Lower lobe of right lung (tissue), 2 donors: ENCODE results near the gene IKBKE. TPM values are rescaled to one million over a fixed set of nuclear protein-coding genes. Genes with fewer than 3 reads are reported as not detected.

ENCODE experiments used
- ATAC-seq, 2 donors: fragments of 200-7000 bp; cut with Tn5 transposase; one replicate each; pipeline ENCODE4 v1.9.1; 2020 to 2022; ENCODE audit warnings: mild to moderate bottlenecking in 2 of 2, moderate library complexity in 2 of 2
- DNase-seq: peaks from one replicate; pipeline ENCODE4 v3.0.0-alpha.2; 2020
- H3K27ac ChIP-seq: fragments of 200-600 bp; one replicate; pipeline ENCODE4 v1.8.0; 2022
- H3K27me3 ChIP-seq: fragments of 200-600 bp; one replicate; pipeline ENCODE4 v1.8.0; 2022; ENCODE audit warnings: low read depth
- H3K36me3 ChIP-seq: fragments of 200-600 bp; one replicate; pipeline ENCODE4 v1.8.0; 2022; ENCODE audit warnings: mild to moderate bottlenecking
- H3K4me1 ChIP-seq: fragments of 200-600 bp; one replicate; pipeline ENCODE4 v1.8.0; 2022
- H3K4me3 ChIP-seq: fragments of 200-600 bp; one replicate; pipeline ENCODE4 v1.8.0; 2022; ENCODE audit warnings: mild to moderate bottlenecking
- H3K9me3 ChIP-seq: fragments of 200-600 bp; one replicate; pipeline ENCODE4 v1.8.0; 2022
- intact Hi-C: fragments of 100-400 bp; cut with DNase I; formaldehyde crosslinking; loops from one replicate; pipeline ENCODE4 v1.11.0; 2022
- total RNA-seq: library from RNA; stranded (reverse); fragmentation: NEBNext Ultra II Directional; extraction: Animal tissue kit (Norgen Biotek cat#: 25700); gene quantifications from one replicate; pipeline ENCODE4 v1.2.1, GENCODE V29; 2021
- TF ChIP-seq, protein P1 (sequence below): fragments of 200-600 bp; IDR thresholded peaks from one replicate; pipeline ENCODE4 v1.8.0; 2022; ENCODE audit warnings: antibody characterized with exemption, mild to moderate bottlenecking
- donor health status: DM: no; HTN: yes; CAD: no; lungs with severe emphysema.

The IKBKE gene
- total RNA-seq, 1 donor from 2014 or later: 12.5 TPM

DNA sequence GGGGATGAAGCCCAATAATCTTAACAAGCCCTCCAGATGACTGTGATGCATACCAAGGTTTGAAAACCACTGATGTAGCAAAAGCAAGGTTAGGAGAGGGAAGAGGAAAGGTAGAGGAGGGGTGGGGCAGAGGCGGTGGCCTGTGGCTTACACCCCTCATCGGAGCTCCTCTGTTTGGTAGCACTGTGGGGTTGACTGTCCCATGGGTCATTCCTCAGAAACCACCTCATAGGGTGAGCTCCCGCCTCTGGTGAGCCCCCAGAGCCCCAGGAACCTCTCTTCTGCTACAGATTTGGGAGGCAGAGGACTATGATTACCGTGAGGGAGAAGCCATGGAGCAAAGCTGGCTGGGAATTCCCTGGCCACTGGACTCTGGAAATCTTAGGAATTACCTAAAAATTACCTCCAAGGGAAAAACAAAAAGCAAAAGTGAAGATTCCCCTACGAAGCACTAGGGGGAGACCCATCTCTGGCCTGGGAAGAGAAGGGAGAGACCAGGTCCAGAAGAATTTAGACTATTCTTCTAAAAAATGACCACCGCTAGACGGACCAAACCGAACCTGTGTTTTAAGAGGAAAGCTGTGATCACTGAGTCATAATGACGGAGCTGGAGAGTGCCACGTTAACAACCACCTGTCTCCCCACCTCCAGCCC lies 35.6 kb downstream of the IKBKE start:
- H3K9me3 ChIP-seq: no peaks in the 10 kb centered on the region
- H3K36me3 ChIP-seq: no peaks in the 10 kb centered on the region
- H3K4me1 ChIP-seq: peaks cover 75% of the 10 kb centered on the region
- ATAC-seq (no peak), DNase-seq (no peak)
- TF ChIP-seq, protein P1, sequence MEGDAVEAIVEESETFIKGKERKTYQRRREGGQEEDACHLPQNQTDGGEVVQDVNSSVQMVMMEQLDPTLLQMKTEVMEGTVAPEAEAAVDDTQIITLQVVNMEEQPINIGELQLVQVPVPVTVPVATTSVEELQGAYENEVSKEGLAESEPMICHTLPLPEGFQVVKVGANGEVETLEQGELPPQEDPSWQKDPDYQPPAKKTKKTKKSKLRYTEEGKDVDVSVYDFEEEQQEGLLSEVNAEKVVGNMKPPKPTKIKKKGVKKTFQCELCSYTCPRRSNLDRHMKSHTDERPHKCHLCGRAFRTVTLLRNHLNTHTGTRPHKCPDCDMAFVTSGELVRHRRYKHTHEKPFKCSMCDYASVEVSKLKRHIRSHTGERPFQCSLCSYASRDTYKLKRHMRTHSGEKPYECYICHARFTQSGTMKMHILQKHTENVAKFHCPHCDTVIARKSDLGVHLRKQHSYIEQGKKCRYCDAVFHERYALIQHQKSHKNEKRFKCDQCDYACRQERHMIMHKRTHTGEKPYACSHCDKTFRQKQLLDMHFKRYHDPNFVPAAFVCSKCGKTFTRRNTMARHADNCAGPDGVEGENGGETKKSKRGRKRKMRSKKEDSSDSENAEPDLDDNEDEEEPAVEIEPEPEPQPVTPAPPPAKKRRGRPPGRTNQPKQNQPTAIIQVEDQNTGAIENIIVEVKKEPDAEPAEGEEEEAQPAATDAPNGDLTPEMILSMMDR: peak; percentile 45
- peaks cover 4% of the 10 kb centered on the region for H3K27me3 ChIP-seq
- intact Hi-C loops: no loop called here
- H3K27ac ChIP-seq: no peak overlapping the region
- H3K4me3 ChIP-seq: no peak overlapping the region

DNA sequence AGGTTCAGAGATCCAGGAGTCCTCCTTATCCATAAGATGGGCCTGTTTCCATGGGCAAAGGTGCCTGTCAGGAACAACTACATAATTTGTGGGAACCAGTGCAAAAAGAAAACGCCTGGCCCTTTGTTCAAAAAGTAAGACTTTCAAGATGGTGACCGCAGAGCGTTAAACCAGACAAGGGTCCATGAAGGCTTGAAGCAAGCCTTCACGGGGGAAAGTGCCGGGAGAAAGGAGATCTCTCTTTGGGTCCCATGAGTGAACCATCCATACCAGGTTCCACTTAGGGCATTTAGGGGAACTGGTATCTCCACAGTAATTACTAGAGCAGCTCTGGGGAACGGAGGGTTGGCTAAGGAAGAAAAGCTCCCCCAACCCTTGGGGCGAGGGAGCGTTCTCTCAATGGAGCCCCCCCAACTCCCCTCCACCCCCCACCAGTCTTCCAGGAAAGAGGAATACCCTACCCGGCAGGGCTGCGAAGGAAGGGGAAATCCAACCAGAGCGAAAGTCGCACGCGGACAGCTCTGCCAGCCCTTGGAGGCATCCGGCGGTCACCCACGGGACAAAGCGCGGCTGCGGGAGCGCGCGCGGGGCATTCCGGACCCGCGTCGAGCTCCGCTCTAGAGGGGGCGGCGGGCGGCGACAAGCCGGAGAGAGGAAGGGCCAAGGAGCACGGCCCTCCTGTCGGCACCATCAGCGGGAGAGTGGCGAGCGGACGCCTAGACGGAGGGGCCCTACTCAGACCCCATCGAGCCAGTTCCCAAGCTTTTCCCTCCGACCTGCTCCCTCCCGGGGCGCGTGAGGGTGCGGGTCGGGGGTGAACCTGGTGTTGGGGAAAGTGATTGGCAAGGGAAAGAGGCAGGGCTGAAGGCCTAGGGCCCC lies 36.4 kb downstream of the IKBKE start:
- H3K36me3 ChIP-seq: no peaks in the 10 kb centered on the region
- H3K27ac ChIP-seq: peak overlapping the region; percentile 71
- peaks cover 4% of the 10 kb centered on the region for H3K27me3 ChIP-seq
- peak overlapping the region; percentile 77 for H3K4me3 ChIP-seq
- DNase-seq: no peak
- H3K4me1 ChIP-seq: peaks cover 82% of the 10 kb centered on the region
- H3K9me3 ChIP-seq: no peaks in the 10 kb centered on the region
- ATAC-seq: peak; percentile 39 to 58
- TF ChIP-seq, protein P1: no peak
- intact Hi-C loops: no loop called here

DNA sequence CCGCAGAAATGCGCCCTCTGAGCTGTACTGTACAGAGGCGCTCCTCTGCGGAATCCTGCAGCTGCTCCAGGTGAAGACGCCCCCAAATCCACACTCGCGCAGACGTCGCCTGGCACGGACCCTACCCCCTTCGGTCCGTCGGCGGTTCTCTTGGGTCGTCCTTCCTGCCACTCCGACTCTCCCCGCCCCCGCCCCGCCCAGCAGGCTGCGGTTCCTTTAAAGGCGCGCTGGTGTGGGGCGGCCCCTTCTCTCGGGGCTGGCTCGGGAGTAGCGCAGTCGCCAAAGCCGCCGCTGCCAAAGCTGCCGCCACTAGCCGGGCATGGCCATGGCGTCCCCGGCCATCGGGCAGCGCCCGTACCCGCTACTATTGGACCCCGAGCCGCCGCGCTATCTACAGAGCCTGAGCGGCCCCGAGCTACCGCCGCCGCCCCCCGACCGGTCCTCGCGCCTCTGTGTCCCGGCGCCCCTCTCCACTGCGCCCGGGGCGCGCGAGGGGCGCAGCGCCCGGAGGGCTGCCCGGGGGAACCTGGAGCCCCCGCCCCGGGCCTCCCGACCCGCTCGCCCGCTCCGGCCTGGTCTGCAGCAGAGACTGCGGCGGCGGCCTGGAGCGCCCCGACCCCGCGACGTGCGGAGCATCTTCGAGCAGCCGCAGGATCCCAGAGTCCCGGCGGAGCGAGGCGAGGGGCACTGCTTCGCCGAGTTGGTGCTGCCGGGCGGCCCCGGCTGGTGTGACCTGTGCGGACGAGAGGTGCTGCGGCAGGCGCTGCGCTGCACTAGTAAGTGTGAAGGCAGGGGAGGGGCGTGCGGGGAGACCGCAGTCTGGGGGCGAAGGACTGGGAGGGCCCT lies 37.2 kb downstream of the IKBKE start, which contains the start of gene RASSF5:
RASSF5 (plus strand) TSS at position 248 of the 846 bp plus-strand sequence; CDS start at position 320, 72 bp downstream.
- DNase-seq (peak; percentile 92), ATAC-seq (peak; percentile 92 to 93)
- TF ChIP-seq, protein P1: no peak
- Histone ChIP-seq H3K4me1 (peaks cover 82% of the 10 kb centered on the region), H3K36me3 (no peaks in the 10 kb centered on the region), H3K9me3 (no peaks in the 10 kb centered on the region), H3K27ac (peak within 1 kb of the TSS; percentile 71), H3K27me3 (peaks cover 4% of the 10 kb centered on the region), H3K4me3 (peak within 1 kb of the TSS; percentile 77)
- intact Hi-C loops: no loop called here

DNA sequence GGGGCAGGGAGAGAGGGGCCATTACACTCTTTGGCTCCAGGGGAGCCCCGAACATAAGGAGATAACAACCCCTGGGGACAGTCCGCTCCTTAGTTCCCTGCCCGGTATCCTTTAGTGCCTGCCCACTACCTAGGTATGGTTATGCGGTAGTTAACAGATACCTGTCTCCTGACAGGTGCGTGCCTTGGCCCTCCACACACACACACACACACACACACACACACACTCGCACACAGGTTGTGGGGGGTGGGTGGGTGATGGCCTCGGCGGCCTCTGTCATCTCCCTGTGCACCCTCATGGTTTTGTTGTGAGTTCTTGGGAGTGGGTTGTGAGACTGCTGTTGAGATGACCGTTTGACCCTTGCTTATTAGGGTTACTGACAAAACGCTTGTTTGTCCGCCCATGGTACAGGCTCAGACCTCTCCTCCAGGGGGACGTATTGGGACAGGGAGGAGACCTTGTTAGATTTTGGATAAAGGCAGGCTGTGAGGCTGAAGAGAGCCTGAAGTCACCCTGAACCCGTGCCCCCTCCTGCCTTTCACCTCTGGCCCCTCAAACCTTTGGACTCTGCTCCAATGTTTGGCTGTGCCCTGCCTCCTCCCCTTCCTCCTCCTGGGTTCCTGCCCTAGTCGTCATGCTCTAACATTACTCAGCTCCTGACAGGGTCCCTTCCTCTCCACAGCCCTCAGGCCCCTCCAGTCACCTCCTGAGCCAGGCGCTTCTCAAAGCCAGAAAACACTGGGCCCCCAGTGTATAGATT lies 38.0 kb downstream of the IKBKE start:
- Histone ChIP-seq H3K27me3 (peaks cover 4% of the 10 kb centered on the region), H3K36me3 (no peaks in the 10 kb centered on the region), H3K9me3 (no peaks in the 10 kb centered on the region), H3K4me3 (peak overlapping the region; percentile 77), H3K27ac (peak overlapping the region; percentile 71), H3K4me1 (peaks cover 82% of the 10 kb centered on the region)
- TF ChIP-seq, protein P1: no peak
- intact Hi-C loops: no loop called here
- peak; percentile 0 for ATAC-seq
- no peak for DNase-seq
